Neural cell (in vitro differentiated cells): ENCODE measurements around the gene PLXDC2. TPM values are rescaled to one million over a fixed set of nuclear protein-coding genes. Genes with fewer than 3 reads are reported as not detected.

Source experiments
- H2AFZ ChIP-seq: fragments of 200-600, 300-800 bp; sonication (generic), shearing (Covaris generic); 2 replicates; pipeline ENCODE4 v1.6.0; 2014; ENCODE audit warnings: low read depth, mild to moderate bottlenecking, antibody characterized with exemption, low read length, moderate library complexity
- H3F3A ChIP-seq: fragments of 200-600 bp; shearing (Covaris generic); 2 replicates; pipeline ENCODE4 v1.6.1; 2016; ENCODE audit warnings: mild to moderate bottlenecking, moderate library complexity, mixed read lengths, antibody characterized with exemption, low read length; ENCODE audit not compliant: insufficient read depth, poor library complexity, severe bottlenecking
- H3K27ac ChIP-seq: fragments of 200-600, 300-800 bp; sonication (generic), shearing (Covaris generic); 2 replicates; pipeline ENCODE4 v1.5.1; 2014; ENCODE audit warnings: mild to moderate bottlenecking, low read length, moderate library complexity
- H3K27me3 ChIP-seq: fragments of 300-800, 200-600 bp; sonication (generic), shearing (Covaris generic); 2 replicates; pipeline ENCODE4 v1.6.0; 2014; ENCODE audit warnings: mild to moderate bottlenecking, low read depth, low read length, moderate library complexity; ENCODE audit not compliant: insufficient read depth
- H3K36me3 ChIP-seq: fragments of 300-800, 200-600 bp; sonication (generic), shearing (Covaris generic); 2 replicates; pipeline ENCODE4 v1.5.1; 2014; ENCODE audit warnings: mild to moderate bottlenecking, antibody characterized with exemption, low read length, moderate library complexity; ENCODE audit not compliant: insufficient read depth
- H3K4me2 ChIP-seq: fragments of 300-800, 200-600 bp; sonication (generic), shearing (Covaris generic); 2 replicates; pipeline ENCODE4 v1.6.0; 2014; ENCODE audit warnings: mild to moderate bottlenecking, low read length
- H3K4me3 ChIP-seq: fragments of 300-800, 200-600 bp; sonication (generic), shearing (Covaris generic); 2 replicates; pipeline ENCODE4 v1.5.1; 2014; ENCODE audit warnings: mild to moderate bottlenecking, low read length, moderate library complexity
- H3K79me2 ChIP-seq: fragments of 200-600 bp; shearing (Covaris generic); replicated peaks from 2 replicates; pipeline ENCODE4 v1.6.0; 2014; ENCODE audit warnings: mild to moderate bottlenecking, low read length, moderate library complexity; ENCODE audit not compliant: insufficient read depth
- H3K9ac ChIP-seq: fragments of 300-800, 200-600 bp; sonication (generic), shearing (Covaris generic); 2 replicates; pipeline ENCODE4 v1.6.1; 2016; ENCODE audit warnings: mild to moderate bottlenecking, low read length, mixed read lengths
- H3K9me2 ChIP-seq: fragments of 200-600 bp; shearing (Covaris generic); 2 replicates; pipeline ENCODE4 v1.6.1; 2016; ENCODE audit warnings: mild to moderate bottlenecking, low read length, mixed read lengths; ENCODE audit not compliant: insufficient read depth
- H3K9me3 ChIP-seq: fragments of 200-600, 300-800 bp; sonication (generic), shearing (Covaris generic); 2 replicates; pipeline ENCODE4 v1.6.1; 2016; ENCODE audit warnings: mild to moderate bottlenecking, mixed run types, low read length, moderate library complexity, mixed read lengths
- H4K20me1 ChIP-seq: fragments of 200-600 bp; shearing (Covaris generic); 2 replicates; pipeline ENCODE4 v1.6.1; 2016; ENCODE audit warnings: mild to moderate bottlenecking, mixed run types; ENCODE audit not compliant: insufficient read depth
- EP300 ChIP-seq: fragments of 450-650 bp; conservative IDR thresholded peaks from 2 replicates; pipeline ENCODE4 v1.6.1; 2014; ENCODE audit warnings: antibody characterized with exemption, mild to moderate bottlenecking, moderate library complexity; ENCODE audit not compliant: poor library complexity, severe bottlenecking
- EZH2 ChIP-seq: fragments of 200-600, 300-800 bp; shearing (Covaris generic), sonication (generic); IDR thresholded peaks from 2 replicates; pipeline ENCODE4 v1.6.1; 2014; ENCODE audit warnings: antibody characterized with exemption, low read length, borderline replicate concordance, mild to moderate bottlenecking; ENCODE audit not compliant: insufficient read depth, poor library complexity, severe bottlenecking
- MXI1 ChIP-seq: fragments of 450-650 bp; conservative IDR thresholded peaks from 2 replicates; pipeline ENCODE4 v1.6.1; 2014; ENCODE audit warnings: antibody characterized with exemption, mild to moderate bottlenecking; ENCODE audit not compliant: poor library complexity, severe bottlenecking
- POLR2AphosphoS5 ChIP-seq: IDR thresholded peaks from 2 replicates; pipeline ENCODE4 v1.6.1; 2012
- RAD21 ChIP-seq: fragments of 450-650 bp; conservative IDR thresholded peaks from 2 replicates; pipeline ENCODE4 v1.6.1; 2014; ENCODE audit warnings: antibody characterized with exemption, mild to moderate bottlenecking, moderate library complexity
- REST ChIP-seq: IDR thresholded peaks from 2 replicates; pipeline ENCODE4 v1.6.1; 2012; ENCODE audit warnings: borderline replicate concordance
- SMC3 ChIP-seq: fragments of 450-650 bp; conservative IDR thresholded peaks from 2 replicates; pipeline ENCODE4 v1.6.1; 2014; ENCODE audit warnings: antibody characterized with exemption, mild to moderate bottlenecking, moderate library complexity; ENCODE audit not compliant: poor library complexity
- TAF1 ChIP-seq: IDR thresholded peaks from 2 replicates; pipeline ENCODE4 v1.6.1; 2012; ENCODE audit warnings: low read depth
- polyA plus RNA-seq: library from polyadenylated mRNA; depleted of rRNA; stranded (reverse); fragments of >200 nt; gene quantifications from 2 replicates; pipeline ENCODE4 v1.2.3, GENCODE V29; 2014
- TF ChIP-seq, protein P1 (sequence below): fragments of 450-650 bp; IDR thresholded peaks from 2 replicates; pipeline ENCODE4 v1.5.1; 2014; ENCODE audit warnings: antibody characterized with exemption, mild to moderate bottlenecking, moderate library complexity; ENCODE audit not compliant: poor library complexity, severe bottlenecking

PLXDC2 gene
- polyA plus RNA-seq, 1 donor from 2014 or later = 2.3 TPM

GRCh38 chr10:19772972-19773371 lies 43.3 kb upstream of the PLXDC2 start:
- no peak overlapping the region for H3K9ac ChIP-seq
- H3K79me2 ChIP-seq = no peaks in the 10 kb centered on the region
- H3K9me2 ChIP-seq = no peaks in the 10 kb centered on the region
- H2AFZ ChIP-seq = no peak overlapping the region
- no peak overlapping the region for H3K27ac ChIP-seq
- H3K4me2 ChIP-seq = no peak overlapping the region
- no peaks in the 10 kb centered on the region for H3K9me3 ChIP-seq
- H3K4me3 ChIP-seq = no peak overlapping the region
- TF ChIP-seq EP300 (no peak), REST (no peak), TAF1 (no peak), SMC3 (no peak), EZH2 (no peak), POLR2AphosphoS5 (no peak), RAD21 (no peak), MXI1 (no peak)
- TF ChIP-seq, protein P1, sequence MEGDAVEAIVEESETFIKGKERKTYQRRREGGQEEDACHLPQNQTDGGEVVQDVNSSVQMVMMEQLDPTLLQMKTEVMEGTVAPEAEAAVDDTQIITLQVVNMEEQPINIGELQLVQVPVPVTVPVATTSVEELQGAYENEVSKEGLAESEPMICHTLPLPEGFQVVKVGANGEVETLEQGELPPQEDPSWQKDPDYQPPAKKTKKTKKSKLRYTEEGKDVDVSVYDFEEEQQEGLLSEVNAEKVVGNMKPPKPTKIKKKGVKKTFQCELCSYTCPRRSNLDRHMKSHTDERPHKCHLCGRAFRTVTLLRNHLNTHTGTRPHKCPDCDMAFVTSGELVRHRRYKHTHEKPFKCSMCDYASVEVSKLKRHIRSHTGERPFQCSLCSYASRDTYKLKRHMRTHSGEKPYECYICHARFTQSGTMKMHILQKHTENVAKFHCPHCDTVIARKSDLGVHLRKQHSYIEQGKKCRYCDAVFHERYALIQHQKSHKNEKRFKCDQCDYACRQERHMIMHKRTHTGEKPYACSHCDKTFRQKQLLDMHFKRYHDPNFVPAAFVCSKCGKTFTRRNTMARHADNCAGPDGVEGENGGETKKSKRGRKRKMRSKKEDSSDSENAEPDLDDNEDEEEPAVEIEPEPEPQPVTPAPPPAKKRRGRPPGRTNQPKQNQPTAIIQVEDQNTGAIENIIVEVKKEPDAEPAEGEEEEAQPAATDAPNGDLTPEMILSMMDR = no peak
- no peaks in the 10 kb centered on the region for H3F3A ChIP-seq
- H4K20me1 ChIP-seq = no peaks in the 10 kb centered on the region
- no peaks in the 10 kb centered on the region for H3K27me3 ChIP-seq
- H3K36me3 ChIP-seq = no peaks in the 10 kb centered on the region

GRCh38 chr10:19775296-19775695 lies 40.9 kb upstream of the PLXDC2 start:
- H3K27ac ChIP-seq = no peak overlapping the region
- H3K9me3 ChIP-seq = no peaks in the 10 kb centered on the region
- H2AFZ ChIP-seq = no peak overlapping the region
- no peaks in the 10 kb centered on the region for H4K20me1 ChIP-seq
- H3K9me2 ChIP-seq = no peaks in the 10 kb centered on the region
- no peak for TF ChIP-seq POLR2AphosphoS5
- TF ChIP-seq RAD21 = no peak
- TF ChIP-seq REST = no peak
- no peak for TF ChIP-seq MXI1
- TF ChIP-seq TAF1 = no peak
- no peak for TF ChIP-seq EP300
- TF ChIP-seq, protein P1 = no peak
- no peak for TF ChIP-seq EZH2
- no peak for TF ChIP-seq SMC3
- no peak overlapping the region for H3K4me3 ChIP-seq
- H3K9ac ChIP-seq = no peak overlapping the region
- H3F3A ChIP-seq = no peaks in the 10 kb centered on the region
- no peaks in the 10 kb centered on the region for H3K36me3 ChIP-seq
- no peaks in the 10 kb centered on the region for H3K27me3 ChIP-seq
- no peak overlapping the region for H3K4me2 ChIP-seq
- H3K79me2 ChIP-seq = no peaks in the 10 kb centered on the region
